Measurements from ENCODE around the gene CRTC3. TPM values are rescaled to one million over a fixed set of nuclear protein-coding genes. Genes with fewer than 3 reads are reported as not detected.

CRTC3 gene
- total RNA-seq, 3 donors from 2014 or later (not counting 1 experiment from before 2014, with no cell fraction given) = 68.8 to 101 (median 92.4) TPM

DNA sequence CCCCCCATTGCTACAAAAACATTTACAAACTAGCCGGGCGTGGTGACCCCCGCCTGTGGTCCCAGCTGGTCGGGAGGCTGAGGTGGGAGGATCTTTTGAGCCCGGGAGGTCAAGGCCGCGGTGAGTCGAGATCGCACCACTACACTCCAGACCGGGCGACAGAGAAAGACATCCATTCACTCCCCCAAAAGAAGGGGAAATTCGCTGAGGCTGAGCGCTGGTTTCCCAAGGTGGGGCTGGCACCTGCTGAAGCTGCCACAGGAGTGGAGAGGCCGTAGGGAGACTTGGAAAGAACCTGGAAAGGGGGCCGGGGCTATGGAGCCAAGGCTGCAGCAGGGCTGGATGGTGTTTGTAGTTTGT lies 732 bp upstream of the CRTC3 start:
- TF ChIP-seq, protein P1, sequence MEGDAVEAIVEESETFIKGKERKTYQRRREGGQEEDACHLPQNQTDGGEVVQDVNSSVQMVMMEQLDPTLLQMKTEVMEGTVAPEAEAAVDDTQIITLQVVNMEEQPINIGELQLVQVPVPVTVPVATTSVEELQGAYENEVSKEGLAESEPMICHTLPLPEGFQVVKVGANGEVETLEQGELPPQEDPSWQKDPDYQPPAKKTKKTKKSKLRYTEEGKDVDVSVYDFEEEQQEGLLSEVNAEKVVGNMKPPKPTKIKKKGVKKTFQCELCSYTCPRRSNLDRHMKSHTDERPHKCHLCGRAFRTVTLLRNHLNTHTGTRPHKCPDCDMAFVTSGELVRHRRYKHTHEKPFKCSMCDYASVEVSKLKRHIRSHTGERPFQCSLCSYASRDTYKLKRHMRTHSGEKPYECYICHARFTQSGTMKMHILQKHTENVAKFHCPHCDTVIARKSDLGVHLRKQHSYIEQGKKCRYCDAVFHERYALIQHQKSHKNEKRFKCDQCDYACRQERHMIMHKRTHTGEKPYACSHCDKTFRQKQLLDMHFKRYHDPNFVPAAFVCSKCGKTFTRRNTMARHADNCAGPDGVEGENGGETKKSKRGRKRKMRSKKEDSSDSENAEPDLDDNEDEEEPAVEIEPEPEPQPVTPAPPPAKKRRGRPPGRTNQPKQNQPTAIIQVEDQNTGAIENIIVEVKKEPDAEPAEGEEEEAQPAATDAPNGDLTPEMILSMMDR (IDR thresholded peaks at IDR 0.05) = no peak
- ATAC-seq = no peak
- Histone ChIP-seq H3K27ac (ENCODE audit: low read length) (peak overlapping the region; percentile 75), H3K4me3 (ENCODE audit: low read length) (peak overlapping the region; percentile 75), H3K9me3 (ENCODE audit: control insufficient read depth, insufficient read depth, low read length) (no peaks in the 10 kb centered on the region), H3K36me3 (ENCODE audit: control insufficient read depth, insufficient read depth, low read length) (no peaks in the 10 kb centered on the region), H3K4me1 (ENCODE audit: control insufficient read depth, insufficient read depth, low read length) (peaks cover 21% of the 10 kb centered on the region), H3K27me3 (ENCODE audit: control insufficient read depth, insufficient read depth, low read length) (no peaks in the 10 kb centered on the region)
- no peaks in the 10 kb centered on the region for H3K9me3 Mint-ChIP-seq
- no peaks in the 10 kb centered on the region for H3K27me3 Mint-ChIP-seq (ENCODE audit: low read depth in 2 of 2)
- no peak for DNase-seq
- WGBS (ENCODE audit: insufficient coverage) = 85% methylated on average over 7 of the region's 15 CpGs
- H3K27ac Mint-ChIP-seq = peak overlapping the region; percentile 87 to 93
- intact Hi-C loops (cut with micrococcal nuclease) = no loop called here
- peaks cover 39 to 44% of the 10 kb centered on the region in 2 donors for H3K4me1 Mint-ChIP-seq
- peak overlapping the region; percentile 92 for H3K4me3 Mint-ChIP-seq
- no peaks in the 10 kb centered on the region for H3K36me3 Mint-ChIP-seq

DNA sequence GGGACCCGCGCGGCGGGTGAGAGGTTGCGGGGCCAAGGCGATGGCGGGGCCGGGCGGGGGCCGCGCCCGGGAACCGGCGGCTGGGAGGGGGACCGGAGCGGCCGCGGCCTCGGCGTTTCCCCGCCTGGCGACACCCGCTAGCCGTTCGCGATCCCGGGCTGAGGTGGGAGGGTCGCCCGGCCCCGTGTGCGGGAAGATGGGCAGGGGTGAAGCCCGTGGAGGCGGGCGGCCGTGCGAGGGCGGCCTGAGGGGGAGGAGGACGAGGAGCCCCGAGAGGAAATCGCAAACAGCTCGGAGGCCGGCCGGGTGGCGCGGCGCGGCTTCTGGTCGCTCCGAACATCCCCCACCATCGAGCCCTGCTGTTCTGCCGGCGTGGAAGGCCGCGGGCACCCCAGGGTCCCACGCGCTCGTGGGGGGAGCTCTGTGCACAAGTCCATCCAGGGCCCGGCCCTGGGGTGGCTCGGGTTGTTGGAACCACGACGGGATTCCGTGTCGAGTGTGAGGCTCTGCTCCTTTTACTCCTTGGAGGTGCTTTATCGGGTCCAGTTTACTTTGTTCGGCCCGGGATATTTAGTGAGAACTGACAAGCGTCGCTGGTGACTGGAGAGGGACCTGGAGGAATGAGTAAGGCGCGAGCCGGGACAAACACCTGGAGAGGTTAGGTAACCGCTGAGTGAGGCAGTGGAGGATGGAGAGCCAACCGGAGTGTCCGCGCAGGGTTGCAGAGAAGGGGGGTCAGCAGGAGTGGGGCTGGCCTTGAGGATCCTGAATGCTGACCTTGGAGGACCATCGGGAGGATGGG lies 728 bp downstream of the CRTC3 start:
- peaks cover 19% of the 10 kb centered on the region for H3K4me1 ChIP-seq (ENCODE audit: control insufficient read depth, insufficient read depth, low read length)
- Mint-ChIP-seq H3K4me3 (peak overlapping the region; percentile 98), H3K9me3 (no peaks in the 10 kb centered on the region), H3K36me3 (no peaks in the 10 kb centered on the region), H3K27me3 (ENCODE audit: low read depth in 2 of 2) (no peaks in the 10 kb centered on the region), H3K27ac (peak overlapping the region; percentile 87 to 93), H3K4me1 (peaks cover 48 to 50% of the 10 kb centered on the region in 2 donors)
- peak overlapping the region; percentile 61 for H3K27ac ChIP-seq (ENCODE audit: low read length)
- TF ChIP-seq, protein P1 (IDR thresholded peaks at IDR 0.05) = no peak
- peak overlapping the region; percentile 56 for H3K4me3 ChIP-seq (ENCODE audit: low read length)
- no peaks in the 10 kb centered on the region for H3K9me3 ChIP-seq (ENCODE audit: control insufficient read depth, insufficient read depth, low read length)
- H3K36me3 ChIP-seq (ENCODE audit: control insufficient read depth, insufficient read depth, low read length) = no peaks in the 10 kb centered on the region
- no peaks in the 10 kb centered on the region for H3K27me3 ChIP-seq (ENCODE audit: control insufficient read depth, insufficient read depth, low read length)
- peak; percentile 60 to 69 for DNase-seq
- intact Hi-C loops (cut with micrococcal nuclease) = loop anchor here (2.0 to 5.0 kb wide), 2 partner anchors 32 to 67 kb away; no protein-coding TSS in a partner anchor
- peak; percentile 55 to 73 (median 59) for ATAC-seq
- WGBS (ENCODE audit: insufficient coverage) = under 1% methylated on average over 76 of the region's 76 CpGs

DNA sequence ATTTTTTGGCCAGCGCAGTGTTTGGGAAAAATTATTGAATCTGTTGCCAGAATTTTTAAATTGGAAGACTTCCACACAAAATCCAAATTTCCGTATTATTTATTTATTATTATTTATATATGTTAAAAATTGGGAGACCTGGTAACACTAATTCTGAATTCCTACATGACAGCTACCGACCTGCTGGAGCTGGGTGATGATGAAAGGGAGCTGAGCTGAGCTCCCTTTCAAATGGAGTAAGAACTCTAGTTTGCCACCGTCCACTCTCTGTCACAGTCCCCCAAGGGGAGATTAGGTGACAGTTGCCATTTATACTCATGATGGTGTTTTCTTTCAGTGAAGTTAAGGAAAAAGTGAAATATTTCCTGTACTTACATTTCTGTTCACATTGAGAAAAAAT lies 1.4 kb downstream of the CRTC3 start:
- Mint-ChIP-seq H3K27me3 (ENCODE audit: low read depth in 2 of 2) (no peaks in the 10 kb centered on the region), H3K36me3 (no peaks in the 10 kb centered on the region), H3K9me3 (no peaks in the 10 kb centered on the region), H3K4me1 (peaks cover 55 to 57% of the 10 kb centered on the region in 2 donors), H3K4me3 (peak overlapping the region; percentile 98), H3K27ac (peak overlapping the region; percentile 87 to 93)
- Histone ChIP-seq H3K9me3 (ENCODE audit: control insufficient read depth, insufficient read depth, low read length) (no peaks in the 10 kb centered on the region), H3K36me3 (ENCODE audit: control insufficient read depth, insufficient read depth, low read length) (no peaks in the 10 kb centered on the region), H3K27me3 (ENCODE audit: control insufficient read depth, insufficient read depth, low read length) (no peaks in the 10 kb centered on the region), H3K27ac (ENCODE audit: low read length) (no peak overlapping the region), H3K4me1 (ENCODE audit: control insufficient read depth, insufficient read depth, low read length) (peaks cover 19% of the 10 kb centered on the region), H3K4me3 (ENCODE audit: low read length) (peak overlapping the region; percentile 56)
- DNase-seq (no peak), ATAC-seq (no peak)
- intact Hi-C loops (cut with micrococcal nuclease) = loop anchor here (2.0 to 5.0 kb wide), 2 partner anchors 32 to 66 kb away; no protein-coding TSS in a partner anchor
- 100% methylated on average over 1 of the region's 4 CpGs for WGBS (ENCODE audit: insufficient coverage)
- TF ChIP-seq, protein P1 (IDR thresholded peaks at IDR 0.05) = no peak

Measured in natural killer cell (primary cell).